GM19455 (cell line): Measurements from ENCODE around the gene SPEM2.
"Not testable (repeated sequence)": the region's sequence is repeated elsewhere in the genome, so short reads cannot be mapped to it uniquely, and the experiment has no call there.

Source experiments
- ATAC-seq: cut with Tn5 transposase; IDR thresholded peaks from one replicate; pipeline ENCODE4 v1.9.1; 2021; ENCODE audit not compliant: unreplicated experiment

Gene SPEM2

GRCh38 chr17:7468804-7469389 is 43.5 kb downstream of the SPEM2 start:
- ATAC-seq, result no peak

- not testable (repeated sequence) for ATAC-seq
Measured at GRCh38 chr17:7469843-7470242, 44.4 kb downstream of the SPEM2 start.

GRCh38 chr17:7470457-7470973 is 45.1 kb downstream of the SPEM2 start:
- ATAC-seq, result not testable (repeated sequence)

GRCh38 chr17:7471729-7472128 is 46.3 kb downstream of the SPEM2 start:
- no peak for ATAC-seq

GRCh38 chr17:7474767-7475166 is 49.4 kb downstream of the SPEM2 start:
- ATAC-seq, result not testable (repeated sequence)

- no peak for ATAC-seq
Measured at GRCh38 chr17:7475764-7476422, 50.5 kb downstream of the SPEM2 start.

- ATAC-seq, result no peak
Measured at GRCh38 chr17:7476494-7476893, 51.1 kb downstream of the SPEM2 start.

- ATAC-seq, result no peak
Measured at GRCh38 chr17:7476951-7477350, 51.5 kb downstream of the SPEM2 start.
